Esophagus muscularis mucosa (tissue), 4 donors: ENCODE data around the gene RBL2.

ENCODE experiments used
- EP300 ChIP-seq: sonication (generic); formaldehyde crosslinking; IDR thresholded peaks from one replicate; pipeline ENCODE4 v1.6.1; 2017; ENCODE audit warnings: antibody characterized with exemption
- POLR2A ChIP-seq: fragments of 450-650 bp; IDR thresholded peaks from one replicate; pipeline ENCODE4 v1.6.1; 2017; ENCODE audit warnings: antibody characterized with exemption, moderate library complexity, mild to moderate bottlenecking, low read depth
- POLR2AphosphoS5 ChIP-seq, 2 donors: sonication (generic); formaldehyde crosslinking; IDR thresholded peaks; one replicate each; pipeline ENCODE4 v1.6.1; 2017; ENCODE audit warnings: antibody characterized with exemption in 2 of 2
- TF ChIP-seq, protein P1 (sequence below), 3 experiments: fragments of 200-600 bp in 2 of 3; fragments of 450-650 bp in 1 of 3; sonication (generic) in 2 of 3; IDR thresholded peaks; one replicate each; pipeline ENCODE4 v1.5.1; 2017 to 2019; ENCODE audit warnings: antibody characterized with exemption in 3 of 3, mild to moderate bottlenecking in 2 of 3, moderate library complexity in 1 of 3

GRCh38 chr16:53435066-53435688 lies 906 bp downstream of the RBL2 start:
- TF ChIP-seq, protein P1, sequence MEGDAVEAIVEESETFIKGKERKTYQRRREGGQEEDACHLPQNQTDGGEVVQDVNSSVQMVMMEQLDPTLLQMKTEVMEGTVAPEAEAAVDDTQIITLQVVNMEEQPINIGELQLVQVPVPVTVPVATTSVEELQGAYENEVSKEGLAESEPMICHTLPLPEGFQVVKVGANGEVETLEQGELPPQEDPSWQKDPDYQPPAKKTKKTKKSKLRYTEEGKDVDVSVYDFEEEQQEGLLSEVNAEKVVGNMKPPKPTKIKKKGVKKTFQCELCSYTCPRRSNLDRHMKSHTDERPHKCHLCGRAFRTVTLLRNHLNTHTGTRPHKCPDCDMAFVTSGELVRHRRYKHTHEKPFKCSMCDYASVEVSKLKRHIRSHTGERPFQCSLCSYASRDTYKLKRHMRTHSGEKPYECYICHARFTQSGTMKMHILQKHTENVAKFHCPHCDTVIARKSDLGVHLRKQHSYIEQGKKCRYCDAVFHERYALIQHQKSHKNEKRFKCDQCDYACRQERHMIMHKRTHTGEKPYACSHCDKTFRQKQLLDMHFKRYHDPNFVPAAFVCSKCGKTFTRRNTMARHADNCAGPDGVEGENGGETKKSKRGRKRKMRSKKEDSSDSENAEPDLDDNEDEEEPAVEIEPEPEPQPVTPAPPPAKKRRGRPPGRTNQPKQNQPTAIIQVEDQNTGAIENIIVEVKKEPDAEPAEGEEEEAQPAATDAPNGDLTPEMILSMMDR (IDR thresholded peaks at IDR 0.05): no peak
- TF ChIP-seq POLR2AphosphoS5 (IDR thresholded peaks at IDR 0.05) (peak; percentile 80 to 84), POLR2A (no peak), EP300 (no peak)
